Keratinocyte (primary cell): ENCODE data around the gene NOTCH3. TPM values are rescaled to one million over a fixed set of nuclear protein-coding genes. Genes with fewer than 3 reads are reported as not detected.

Source experiments
- DNase-seq: peaks from one replicate; pipeline ENCODE4 v3.0.0-alpha.2; 2011; ENCODE audit warnings: low read depth, missing footprints, low spot score
- FAIRE-seq: peaks from 2 replicates; lab custom pipeline; 2011; peaks lifted over from hg19 to GRCh38; lab: Jason Lieb, UNC
- H2AFZ ChIP-seq: 2 replicates; pipeline ENCODE4 v1.6.0; 2012; ENCODE audit warnings: low read length, control low read depth, inconsistent platforms; ENCODE audit not compliant: control insufficient read depth
- H3K27ac ChIP-seq: 2 replicates; pipeline ENCODE4 v1.5.1; 2011; ENCODE audit warnings: low read length; ENCODE audit not compliant: control insufficient read depth, insufficient read depth
- H3K27me3 ChIP-seq: 3 replicates; pipeline ENCODE4 v1.6.0; 2011; ENCODE audit warnings: low read length; ENCODE audit not compliant: control insufficient read depth, insufficient read depth; ENCODE audit errors: extremely low read depth
- H3K36me3 ChIP-seq, 2 experiments: 2 replicates in 1 of 2; 3 replicates in 1 of 2; pipeline ENCODE4 v1.5.1; 2011; ENCODE audit warnings: low read length in 2 of 2, mild to moderate bottlenecking in 1 of 2; ENCODE audit not compliant: control insufficient read depth in 2 of 2, insufficient read depth in 2 of 2; ENCODE audit errors: extremely low read depth in 1 of 2
- H3K4me1 ChIP-seq: 3 replicates; pipeline ENCODE4 v1.5.1; 2011; ENCODE audit warnings: low read length; ENCODE audit not compliant: control insufficient read depth, insufficient read depth; ENCODE audit errors: extremely low read depth
- H3K4me2 ChIP-seq: 3 replicates; pipeline ENCODE4 v1.6.0; 2011; ENCODE audit warnings: low read depth, low read length; ENCODE audit not compliant: control insufficient read depth, insufficient read depth; ENCODE audit errors: extremely low read depth
- H3K4me3 ChIP-seq, 3 experiments: fragments of 200-600 bp in 1 of 3; sonication (generic) in 1 of 3; 2 replicates in 2 of 3; 3 replicates in 1 of 3; pipeline ENCODE4 v1.5.1; 2011 to 2016; ENCODE audit warnings: low read length in 3 of 3, mild to moderate bottlenecking in 3 of 3, control low read depth in 2 of 3, inconsistent platforms in 1 of 3, low read depth in 1 of 3, mixed read lengths in 1 of 3, mixed run types in 1 of 3, moderate library complexity in 1 of 3; ENCODE audit not compliant: control insufficient read depth in 2 of 3, insufficient read depth in 2 of 3; ENCODE audit errors: extremely low read depth in 1 of 3
- H3K79me2 ChIP-seq: 2 replicates; pipeline ENCODE4 v1.6.0; 2012; ENCODE audit warnings: low read length; ENCODE audit not compliant: control insufficient read depth, insufficient read depth
- H3K9ac ChIP-seq: 3 replicates; pipeline ENCODE4 v1.6.0; 2011; ENCODE audit warnings: low read length; ENCODE audit not compliant: control insufficient read depth, insufficient read depth; ENCODE audit errors: extremely low read depth
- H3K9me1 ChIP-seq: 3 replicates; pipeline ENCODE4 v1.6.0; 2011; ENCODE audit warnings: low read length; ENCODE audit not compliant: control insufficient read depth, insufficient read depth; ENCODE audit errors: extremely low read depth
- H3K9me3 ChIP-seq: 2 replicates; pipeline ENCODE4 v1.5.1; 2012; ENCODE audit warnings: low read depth, low read length; ENCODE audit not compliant: control insufficient read depth
- H4K20me1 ChIP-seq: 3 replicates; pipeline ENCODE4 v1.6.0; 2011; ENCODE audit warnings: low read length; ENCODE audit not compliant: control insufficient read depth, insufficient read depth; ENCODE audit errors: extremely low read depth
- CTCF ChIP-seq, 3 experiments: IDR thresholded peaks in 1 of 3; conservative IDR thresholded peaks in 1 of 3; optimal IDR thresholded peaks in 1 of 3; 2 replicates in 2 of 3; 3 replicates in 1 of 3; pipeline versions ENCODE3 to v1.5.1; 2011; ENCODE audit warnings: low read length in 3 of 3, mild to moderate bottlenecking in 3 of 3, moderate library complexity in 2 of 3, control low read depth in 1 of 3, inconsistent platforms in 1 of 3; ENCODE audit not compliant: insufficient read depth in 2 of 3; ENCODE audit errors: extremely low read depth in 1 of 3
- EZH2 ChIP-seq: IDR thresholded peaks from one replicate; pipeline ENCODE4 v1.6.1; 2012; ENCODE audit warnings: inconsistent platforms, mild to moderate bottlenecking, low read length, moderate library complexity
- dilution Hi-C: fragments of 300-500 bp; cut with MboI; formaldehyde crosslinking; loops from one replicate; pipeline ENCODE4 v1.7.0; 2020; ENCODE audit warnings: low sequenced_read_pairs; ENCODE audit not compliant: extremely low pct_ligation_motif_present
- polyA plus RNA-seq, 5 experiments: library from polyadenylated mRNA; depleted of rRNA in 3 of 5; stranded (reverse) in 3 of 5; stranded (forward) in 1 of 5; unstranded in 1 of 5; fragments of >200 nt; gene quantifications; 1 replicate in 1 of 5; 2 replicates in 3 of 5; 3 replicates in 1 of 5; pipeline versions ENCODE4 v1.2.1 to v1.2.3, GENCODE V29; 2011 to 2012; ENCODE audit warnings: missing spikeins in 2 of 5, low read depth in 1 of 5, low replicate concordance in 1 of 5

Gene NOTCH3
- polyA plus RNA-seq, 1 donor (not counting 4 experiments of a cell fraction or from before 2014, with no cell fraction given) = 4.1 TPM

- H3K79me2 ChIP-seq = no peaks in the 10 kb centered on the region
- TF ChIP-seq CTCF (optimal IDR thresholded peaks at IDR 0.05 in 1 of 3, IDR thresholded peaks at IDR 0.05 in 1 of 3, conservative IDR thresholded peaks at IDR 0.05 in 1 of 3; ENCODE audit: extremely low read depth in 1 of 3, insufficient read depth in 2 of 3, low read length in 3 of 3) (no peak), EZH2 (no peak)
- peak overlapping the region; percentile 78 for H2AFZ ChIP-seq
- peak overlapping the region; percentile 37 to 68 (median 65) for H3K4me3 ChIP-seq
- H4K20me1 ChIP-seq = no peaks in the 10 kb centered on the region
- no peak overlapping the region for H3K27ac ChIP-seq
- no peaks in the 10 kb centered on the region for H3K9me1 ChIP-seq
- H3K27me3 ChIP-seq = no peaks in the 10 kb centered on the region
- DNase-seq = peak; percentile 52
- dilution Hi-C loops = no loop called here
- H3K4me1 ChIP-seq = peaks cover 12% of the 10 kb centered on the region
- H3K9ac ChIP-seq = peak overlapping the region; percentile 41
- no peaks in the 10 kb centered on the region for H3K36me3 ChIP-seq
- H3K9me3 ChIP-seq = no peaks in the 10 kb centered on the region
- peak overlapping the region; percentile 80 for H3K4me2 ChIP-seq
- no peak for FAIRE-seq
Observed at GRCh38 chr19:15222738-15223648, 22.2 kb upstream of the NOTCH3 start.

- Histone ChIP-seq H4K20me1 (no peaks in the 10 kb centered on the region), H3K27me3 (no peaks in the 10 kb centered on the region), H3K4me1 (peaks cover 12% of the 10 kb centered on the region), H3K4me3 (no peak overlapping the region), H3K27ac (no peak overlapping the region), H3K9me3 (no peaks in the 10 kb centered on the region), H3K9ac (no peak overlapping the region), H3K9me1 (no peaks in the 10 kb centered on the region), H3K4me2 (no peak overlapping the region), H3K36me3 (no peaks in the 10 kb centered on the region), H2AFZ (no peak overlapping the region), H3K79me2 (no peaks in the 10 kb centered on the region)
- TF ChIP-seq EZH2 = no peak
- TF ChIP-seq CTCF (optimal IDR thresholded peaks at IDR 0.05 in 1 of 3, IDR thresholded peaks at IDR 0.05 in 1 of 3, conservative IDR thresholded peaks at IDR 0.05 in 1 of 3; ENCODE audit: extremely low read depth in 1 of 3, insufficient read depth in 2 of 3, low read length in 3 of 3) = no peak
- dilution Hi-C loops = no loop called here
- FAIRE-seq = no peak
- no peak for DNase-seq
Observed at GRCh38 chr19:15220833-15221232, 20.0 kb upstream of the NOTCH3 start.
